ENCODE data around the gene PI4K2A. TPM values are rescaled to one million over a fixed set of nuclear protein-coding genes. Genes with fewer than 3 reads are reported as not detected.

PI4K2A gene
- total RNA-seq, 4 donors from 2014 or later: 14.1 to 35.9 (median 18.5) TPM

GRCh38 chr10:97666992-97667391, 26.5 kb downstream of the PI4K2A start:
- TF ChIP-seq CTCF (IDR thresholded peaks at IDR 0.05; ENCODE audit: low read depth): no peak

GRCh38 chr10:97667463-97667862, 27.0 kb downstream of the PI4K2A start:
- TF ChIP-seq CTCF (IDR thresholded peaks at IDR 0.05; ENCODE audit: low read depth): no peak

GRCh38 chr10:97669571-97669970, 29.1 kb downstream of the PI4K2A start:
- no peak for TF ChIP-seq CTCF (IDR thresholded peaks at IDR 0.05; ENCODE audit: low read depth)

- no peak for TF ChIP-seq CTCF (IDR thresholded peaks at IDR 0.05; ENCODE audit: low read depth)
These were observed 33.5 kb downstream of the PI4K2A start for GRCh38 chr10:97673736-97674525.

- TF ChIP-seq CTCF (IDR thresholded peaks at IDR 0.05; ENCODE audit: low read depth): no peak
These were observed 34.8 kb downstream of the PI4K2A start for GRCh38 chr10:97675222-97675621.

GRCh38 chr10:97676770-97677581, 36.5 kb downstream of the PI4K2A start:
- no peak for TF ChIP-seq CTCF (IDR thresholded peaks at IDR 0.05; ENCODE audit: low read depth)

GRCh38 chr10:97679594-97679993, 39.1 kb downstream of the PI4K2A start:
- TF ChIP-seq CTCF (IDR thresholded peaks at IDR 0.05; ENCODE audit: low read depth): no peak
